DOHH2 (cell line): Measurements from ENCODE around the gene CCP110.
A peak's percentile ranks its signal among the peaks of the same experiment; 100 is the strongest.

Experiments used
- H3F3A ChIP-seq: fragments of 200-600 bp; sonication (generic), shearing (Covaris generic); 2 replicates; pipeline ENCODE4 v1.6.0; 2016; ENCODE audit warnings: antibody characterized with exemption, mild to moderate bottlenecking; ENCODE audit not compliant: control insufficient read depth, insufficient read depth
- H3K27ac ChIP-seq: fragments of 200-600 bp; sonication (generic); 2 replicates; pipeline ENCODE4 v1.5.1; 2014; ENCODE audit warnings: low read depth, mild to moderate bottlenecking, low read length, moderate library complexity
- H3K27me3 ChIP-seq: fragments of 200-600 bp; sonication (generic); 2 replicates; pipeline ENCODE4 v1.6.1; 2014; ENCODE audit warnings: mild to moderate bottlenecking, low read length, mixed read lengths; ENCODE audit not compliant: control insufficient read depth
- H3K36me3 ChIP-seq: fragments of 200-600 bp; sonication (generic); 2 replicates; pipeline ENCODE4 v1.6.1; 2014; ENCODE audit warnings: mild to moderate bottlenecking, low read length, moderate library complexity, mixed read lengths; ENCODE audit not compliant: control insufficient read depth
- H3K4me1 ChIP-seq: fragments of 200-600 bp; sonication (generic); 2 replicates; pipeline ENCODE4 v1.6.1; 2014; ENCODE audit warnings: mild to moderate bottlenecking, low read length, mixed read lengths; ENCODE audit not compliant: control insufficient read depth
- H3K4me2 ChIP-seq: fragments of 200-600 bp; sonication (generic); 2 replicates; pipeline ENCODE4 v1.6.0; 2014; ENCODE audit warnings: mild to moderate bottlenecking, low read length, moderate library complexity
- H3K4me3 ChIP-seq: fragments of 200-600 bp; sonication (generic); 2 replicates; pipeline ENCODE4 v1.5.1; 2014; ENCODE audit warnings: mild to moderate bottlenecking, low read length, mixed read lengths
- H3K79me2 ChIP-seq: fragments of 200-600 bp; sonication (generic); 2 replicates; pipeline ENCODE4 v1.6.1; 2014; ENCODE audit warnings: mild to moderate bottlenecking, low read length, mixed read lengths; ENCODE audit not compliant: control insufficient read depth
- H3K9me2 ChIP-seq: fragments of 200-600 bp; sonication (generic); replicated peaks from 2 replicates; pipeline ENCODE4 v1.6.1; 2014; ENCODE audit warnings: mild to moderate bottlenecking, low read length, mixed read lengths; ENCODE audit not compliant: control insufficient read depth
- H3K9me3 ChIP-seq: fragments of 200-600 bp; sonication (generic); 2 replicates; pipeline ENCODE4 v1.6.1; 2014; ENCODE audit warnings: antibody characterized with exemption, low read length, mixed read lengths; ENCODE audit not compliant: control insufficient read depth, insufficient read depth
- H4K20me1 ChIP-seq: fragments of 200-600 bp; sonication (generic); 2 replicates; pipeline ENCODE4 v1.6.0; 2014; ENCODE audit warnings: low read depth, mild to moderate bottlenecking, antibody characterized with exemption, low read length, moderate library complexity; ENCODE audit not compliant: control insufficient read depth, insufficient read depth
- EZH2phosphoT487 ChIP-seq: fragments of 200-600 bp; sonication (generic); IDR thresholded peaks from 2 replicates; pipeline ENCODE4 v1.6.1; 2017; ENCODE audit warnings: borderline replicate concordance, mild to moderate bottlenecking, antibody characterized with exemption, low read length, moderate library complexity, mixed read lengths
- TF ChIP-seq, protein P1 (sequence below): fragments of 200-600 bp; sonication (generic); IDR thresholded peaks from one replicate; pipeline ENCODE4 v1.5.1; 2014; ENCODE audit warnings: antibody characterized with exemption, mild to moderate bottlenecking, low read depth, low read length; ENCODE audit not compliant: poor library complexity, severe bottlenecking

The CCP110 gene

DNA sequence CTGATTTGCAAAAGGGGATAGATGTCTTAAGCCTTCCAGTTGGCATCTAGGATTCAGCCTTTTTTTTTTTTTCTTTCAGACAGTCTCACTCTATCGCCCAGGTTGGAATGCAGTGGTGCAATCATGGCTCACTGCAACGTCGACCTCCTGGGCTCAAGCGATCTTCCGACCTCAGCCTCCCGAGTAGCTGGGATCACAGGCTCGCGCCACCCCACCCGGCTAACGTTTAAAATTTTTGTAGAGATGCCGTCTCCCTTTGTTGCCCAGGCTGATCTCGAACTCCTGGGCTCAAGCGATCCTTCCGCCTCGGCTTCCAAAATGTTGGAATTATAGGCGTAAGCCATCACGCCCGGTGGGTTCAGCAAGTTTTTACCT lies 571 bp upstream of the CCP110 start:
- Histone ChIP-seq H3K4me3 (peak overlapping the region; percentile 97), H3K36me3 (peaks cover 40% of the 10 kb centered on the region), H3K9me2 (no peaks in the 10 kb centered on the region), H3F3A (peaks cover 7% of the 10 kb centered on the region), H3K27ac (peak overlapping the region; percentile 46), H3K9me3 (no peaks in the 10 kb centered on the region), H4K20me1 (no peaks in the 10 kb centered on the region; the same call in 1 of the 2 replicates), H3K4me1 (peaks cover 59% of the 10 kb centered on the region), H3K79me2 (peaks cover 74% of the 10 kb centered on the region), H3K4me2 (peak overlapping the region; percentile 94), H3K27me3 (no peaks in the 10 kb centered on the region)
- no peak for TF ChIP-seq EZH2phosphoT487
- TF ChIP-seq, protein P1, sequence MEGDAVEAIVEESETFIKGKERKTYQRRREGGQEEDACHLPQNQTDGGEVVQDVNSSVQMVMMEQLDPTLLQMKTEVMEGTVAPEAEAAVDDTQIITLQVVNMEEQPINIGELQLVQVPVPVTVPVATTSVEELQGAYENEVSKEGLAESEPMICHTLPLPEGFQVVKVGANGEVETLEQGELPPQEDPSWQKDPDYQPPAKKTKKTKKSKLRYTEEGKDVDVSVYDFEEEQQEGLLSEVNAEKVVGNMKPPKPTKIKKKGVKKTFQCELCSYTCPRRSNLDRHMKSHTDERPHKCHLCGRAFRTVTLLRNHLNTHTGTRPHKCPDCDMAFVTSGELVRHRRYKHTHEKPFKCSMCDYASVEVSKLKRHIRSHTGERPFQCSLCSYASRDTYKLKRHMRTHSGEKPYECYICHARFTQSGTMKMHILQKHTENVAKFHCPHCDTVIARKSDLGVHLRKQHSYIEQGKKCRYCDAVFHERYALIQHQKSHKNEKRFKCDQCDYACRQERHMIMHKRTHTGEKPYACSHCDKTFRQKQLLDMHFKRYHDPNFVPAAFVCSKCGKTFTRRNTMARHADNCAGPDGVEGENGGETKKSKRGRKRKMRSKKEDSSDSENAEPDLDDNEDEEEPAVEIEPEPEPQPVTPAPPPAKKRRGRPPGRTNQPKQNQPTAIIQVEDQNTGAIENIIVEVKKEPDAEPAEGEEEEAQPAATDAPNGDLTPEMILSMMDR, result no peak

DNA sequence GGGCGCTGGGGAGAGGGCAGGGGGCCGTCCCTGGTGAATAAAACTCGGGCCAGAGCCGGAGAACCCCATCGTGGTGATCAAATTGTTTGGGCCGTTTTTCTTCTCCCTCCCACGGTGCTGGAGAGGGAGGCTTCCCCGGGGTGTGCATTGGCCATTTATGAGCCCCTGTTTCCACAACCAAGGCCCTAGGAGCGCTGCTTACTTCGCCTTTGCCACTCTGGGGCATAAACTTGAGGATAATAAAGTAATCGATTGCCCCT lies 544 bp downstream of the CCP110 start:
- no peak for TF ChIP-seq EZH2phosphoT487
- TF ChIP-seq, protein P1, result no peak
- H3K79me2 ChIP-seq, result peaks cover 69% of the 10 kb centered on the region

DNA sequence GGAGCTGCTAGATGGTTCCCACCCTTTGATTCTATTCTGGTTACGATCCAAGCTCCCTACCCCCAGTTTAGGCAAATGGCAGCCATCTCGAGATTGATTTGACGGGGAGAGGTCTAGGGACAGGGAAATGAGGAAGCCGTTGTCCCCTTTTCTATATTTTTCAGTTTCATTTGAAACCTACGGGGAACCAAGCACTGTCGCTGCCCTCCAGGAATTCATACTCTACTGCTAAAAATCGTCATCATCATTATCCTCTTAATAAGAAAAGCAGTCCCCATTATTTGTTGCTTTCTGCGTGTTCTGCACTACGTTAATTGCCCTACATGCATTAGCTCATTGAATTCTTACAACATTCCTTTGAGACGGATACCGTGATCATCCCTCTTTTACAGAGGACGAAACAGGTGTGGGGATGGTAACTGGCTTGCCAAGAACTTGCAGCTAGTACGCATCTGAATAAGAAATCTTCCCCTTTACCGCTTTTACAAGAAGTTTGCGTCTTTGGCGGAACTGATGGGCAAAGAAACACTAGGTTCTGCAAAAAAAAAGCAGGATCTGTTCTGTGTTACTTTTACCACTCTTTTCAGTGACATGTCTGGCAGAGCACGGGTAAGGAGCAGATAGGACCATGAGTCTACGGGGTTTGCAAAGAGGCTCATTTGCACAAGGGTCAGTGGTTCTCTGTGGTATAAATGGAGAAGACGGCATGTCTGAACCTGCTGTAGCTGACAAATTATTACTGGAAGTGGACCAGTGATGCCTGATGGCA lies 1.1 kb downstream of the CCP110 start:
- peaks cover 7% of the 10 kb centered on the region for H3F3A ChIP-seq
- H3K27me3 ChIP-seq, result no peaks in the 10 kb centered on the region
- peak overlapping the region; percentile 97 for H3K4me3 ChIP-seq

More for the DNA sequence above, 544 bp downstream of the CCP110 start:
- H3K27ac ChIP-seq, result peak overlapping the region; percentile 39
- no peaks in the 10 kb centered on the region for H3K9me2 ChIP-seq
- no peaks in the 10 kb centered on the region for H3K27me3 ChIP-seq
- H3K4me1 ChIP-seq, result peaks cover 52% of the 10 kb centered on the region
- H3K36me3 ChIP-seq, result peaks cover 41% of the 10 kb centered on the region
- H3K4me3 ChIP-seq, result peak overlapping the region; percentile 97
- no peaks in the 10 kb centered on the region for H3K9me3 ChIP-seq
- H3K4me2 ChIP-seq, result peak overlapping the region; percentile 86
- H4K20me1 ChIP-seq, result no peaks in the 10 kb centered on the region; the same call in 1 of the 2 replicates
- H3F3A ChIP-seq, result peaks cover 7% of the 10 kb centered on the region

More for the DNA sequence above, 1.1 kb downstream of the CCP110 start:
- Histone ChIP-seq H3K36me3 (peaks cover 41% of the 10 kb centered on the region), H3K9me2 (no peaks in the 10 kb centered on the region), H3K4me1 (peaks cover 48% of the 10 kb centered on the region), H3K4me2 (peak overlapping the region; percentile 86), H3K9me3 (no peaks in the 10 kb centered on the region), H3K79me2 (peaks cover 64% of the 10 kb centered on the region), H3K27ac (peak overlapping the region; percentile 39), H4K20me1 (no peaks in the 10 kb centered on the region)
- no peak for TF ChIP-seq EZH2phosphoT487
- TF ChIP-seq, protein P1, result no peak
